ENCODE results near the gene KCNAB1. TPM values are rescaled to one million over a fixed set of nuclear protein-coding genes. Genes with fewer than 3 reads are reported as not detected.

KCNAB1 gene
- total and polyA plus RNA-seq, 2 experiments from 2014 or later, result 0.06 to 0.70 TPM

DNA sequence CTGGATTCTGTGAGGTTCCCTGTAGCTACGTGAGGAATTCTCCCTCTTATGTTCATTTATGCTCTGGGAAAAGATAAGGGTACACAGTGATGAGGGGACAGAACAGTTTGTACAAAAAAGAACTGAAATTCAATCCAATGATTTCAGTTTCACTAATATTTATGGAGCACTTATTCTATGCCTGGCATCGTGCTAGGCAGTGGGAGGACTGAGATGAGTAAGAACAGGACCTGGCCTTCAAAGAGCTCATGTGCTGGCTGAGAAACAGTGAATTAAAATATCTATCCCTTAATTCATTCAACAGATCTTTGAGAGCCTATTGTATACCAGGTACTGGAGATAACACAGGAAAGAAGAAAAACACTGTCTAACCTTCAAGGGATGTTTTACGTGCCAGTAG lies 412.4 kb downstream of the KCNAB1 start:
- H3K4me1 ChIP-seq (ENCODE audit: low read depth), result peaks cover 14% of the 10 kb centered on the region
- H3K27me3 ChIP-seq, result no peaks in the 10 kb centered on the region
- no peak for TF ChIP-seq CTCF (IDR thresholded peaks at IDR 0.05; ENCODE audit: low read depth, low read length)
- no peak overlapping the region for H3K4me3 ChIP-seq
- no peaks in the 10 kb centered on the region for H3K36me3 ChIP-seq
- no peaks in the 10 kb centered on the region for H3K9me3 ChIP-seq (ENCODE audit: low read depth)
- no peak for DNase-seq (ENCODE audit: low read depth in 1 of 2, low spot score in 1 of 2)
- no peak overlapping the region for H3K27ac ChIP-seq

- H3K36me3 ChIP-seq, result no peaks in the 10 kb centered on the region
- no peaks in the 10 kb centered on the region for H3K9me3 ChIP-seq (ENCODE audit: low read depth)
- no peak for TF ChIP-seq CTCF (IDR thresholded peaks at IDR 0.05; ENCODE audit: low read depth, low read length)
- no peak overlapping the region for H3K27ac ChIP-seq
- no peaks in the 10 kb centered on the region for H3K27me3 ChIP-seq
- H3K4me1 ChIP-seq (ENCODE audit: low read depth), result peaks cover 14% of the 10 kb centered on the region
- H3K4me3 ChIP-seq, result no peak overlapping the region
- no peak for DNase-seq (ENCODE audit: low read depth in 1 of 2, low spot score in 1 of 2)
Measured at GRCh38 chr3:156533205-156533604, 412.8 kb downstream of the KCNAB1 start.

DNA sequence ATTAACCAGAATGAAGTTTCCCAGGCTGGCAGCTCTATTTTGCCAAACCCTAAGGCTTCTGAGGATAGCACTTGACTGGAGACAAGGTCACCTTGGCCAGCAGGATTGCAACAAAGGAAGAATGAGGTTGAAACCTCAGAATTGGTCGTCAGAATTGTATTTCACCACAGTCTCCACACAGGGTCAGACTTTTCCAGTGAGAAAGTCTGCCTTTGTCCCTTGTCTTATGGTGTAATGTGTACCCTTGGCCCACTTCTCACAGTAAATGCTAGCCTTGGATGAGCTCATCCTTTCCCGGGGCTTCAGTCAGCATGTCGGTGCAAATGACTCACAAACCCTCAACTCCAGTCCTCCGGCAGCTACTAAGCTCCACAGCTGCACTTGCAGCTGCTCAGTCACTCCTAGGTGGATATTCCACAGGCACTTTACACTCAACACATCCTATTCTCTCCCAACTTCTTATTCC lies 414.8 kb downstream of the KCNAB1 start:
- peak overlapping the region; percentile 76 for H3K27ac ChIP-seq
- peak; percentile 31 for TF ChIP-seq CTCF (IDR thresholded peaks at IDR 0.05; ENCODE audit: low read depth, low read length)
- no peaks in the 10 kb centered on the region for H3K27me3 ChIP-seq
- no peaks in the 10 kb centered on the region for H3K9me3 ChIP-seq (ENCODE audit: low read depth)
- peaks cover 14% of the 10 kb centered on the region for H3K4me1 ChIP-seq (ENCODE audit: low read depth)
- DNase-seq (ENCODE audit: low read depth in 1 of 2, low spot score in 1 of 2), result peak; percentile 54 to 99
- no peak overlapping the region for H3K4me3 ChIP-seq
- no peaks in the 10 kb centered on the region for H3K36me3 ChIP-seq

DNA sequence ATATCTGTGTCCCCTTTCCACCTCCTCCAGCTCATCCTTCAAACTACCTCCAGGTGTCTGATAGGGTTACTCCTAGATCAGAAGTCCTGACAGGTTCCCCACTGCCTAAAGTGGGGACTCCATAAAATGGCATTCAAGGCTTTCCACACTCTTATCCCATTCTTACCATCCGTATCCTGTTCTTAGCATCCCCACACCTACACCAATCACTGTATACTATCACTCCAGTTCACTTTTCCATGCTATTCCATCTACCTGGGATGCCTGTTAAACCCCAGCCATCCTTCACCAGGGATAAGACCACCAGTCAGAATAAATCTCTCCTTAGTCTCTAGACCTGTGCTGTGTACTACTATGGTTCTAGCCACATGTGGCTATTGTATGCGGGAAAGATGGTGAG lies 415.4 kb downstream of the KCNAB1 start:
- TF ChIP-seq CTCF (IDR thresholded peaks at IDR 0.05; ENCODE audit: low read depth, low read length), result no peak
- no peak for DNase-seq (ENCODE audit: low read depth in 1 of 2, low spot score in 1 of 2)
- peaks cover 2% of the 10 kb centered on the region for H3K36me3 ChIP-seq
- no peaks in the 10 kb centered on the region for H3K9me3 ChIP-seq (ENCODE audit: low read depth)
- H3K27ac ChIP-seq, result peak overlapping the region; percentile 76
- H3K27me3 ChIP-seq, result no peaks in the 10 kb centered on the region
- peaks cover 14% of the 10 kb centered on the region for H3K4me1 ChIP-seq (ENCODE audit: low read depth)
- H3K4me3 ChIP-seq, result no peak overlapping the region

DNA sequence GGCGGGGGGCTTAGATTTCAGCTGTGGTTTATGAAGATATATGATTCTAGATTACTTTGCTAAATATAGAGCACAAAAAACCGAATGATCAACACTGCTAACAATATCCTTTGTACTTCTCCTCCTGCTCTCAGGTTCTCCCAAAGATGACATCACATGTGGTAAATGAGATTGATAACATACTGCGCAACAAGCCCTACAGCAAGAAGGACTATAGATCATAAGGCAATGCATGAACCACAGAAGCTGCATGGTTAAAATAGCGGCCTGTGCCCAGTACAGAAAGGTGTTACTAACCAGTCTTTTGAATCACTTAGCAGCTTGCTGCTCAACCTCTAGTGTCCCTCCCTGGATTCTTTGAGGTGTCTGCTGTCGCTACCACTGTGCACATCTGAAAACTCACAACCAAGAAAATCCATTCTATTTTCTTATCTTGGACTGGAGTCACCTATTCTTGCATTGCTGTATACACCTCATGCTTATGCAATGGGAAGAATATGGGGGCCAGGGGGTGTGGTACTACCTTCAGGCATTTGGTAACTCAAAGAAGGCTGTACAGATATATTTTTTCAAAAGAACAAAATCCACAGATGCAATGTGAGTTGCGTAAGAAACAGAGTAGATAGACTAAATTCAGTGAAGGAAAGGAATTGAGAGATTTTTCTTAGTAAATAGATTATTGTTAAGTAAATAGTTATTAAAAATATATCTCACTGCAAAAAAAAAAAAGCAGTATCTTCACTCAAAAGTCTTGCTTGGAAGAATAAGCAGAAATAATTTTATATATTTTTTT lies 416.3 kb downstream of the KCNAB1 start:
- Histone ChIP-seq H3K4me1 (ENCODE audit: low read depth) (peaks cover 14% of the 10 kb centered on the region), H3K4me3 (no peak overlapping the region), H3K27ac (no peak overlapping the region), H3K9me3 (ENCODE audit: low read depth) (no peaks in the 10 kb centered on the region), H3K36me3 (peaks cover 9% of the 10 kb centered on the region), H3K27me3 (no peaks in the 10 kb centered on the region)
- no peak for TF ChIP-seq CTCF (IDR thresholded peaks at IDR 0.05; ENCODE audit: low read depth, low read length)
- DNase-seq (ENCODE audit: low read depth in 1 of 2, low spot score in 1 of 2), result no peak
